Ovary (tissue), 3 donors: ENCODE data around the gene KRTAP26-1.

Experiments used
- CTCF ChIP-seq, 3 donors: fragments of 450-650 bp in 2 of 3; fragments of 200-600 bp in 1 of 3; IDR thresholded peaks; one replicate each; pipeline versions ENCODE4 v1.5.1 to v1.8.0; 2016 to 2022; ENCODE audit warnings: antibody characterized with exemption in 3 of 3, mild to moderate bottlenecking in 1 of 3
- EP300 ChIP-seq: sonication (generic); formaldehyde crosslinking; IDR thresholded peaks from one replicate; pipeline ENCODE4 v1.6.1; 2017; ENCODE audit warnings: antibody characterized with exemption
- POLR2A ChIP-seq: fragments of 450-650 bp; IDR thresholded peaks from one replicate; pipeline ENCODE4 v1.6.1; 2017; ENCODE audit warnings: antibody characterized with exemption, mild to moderate bottlenecking, moderate library complexity
- donor health status: DM: no; HTN: no; CAD: no.

DNA sequence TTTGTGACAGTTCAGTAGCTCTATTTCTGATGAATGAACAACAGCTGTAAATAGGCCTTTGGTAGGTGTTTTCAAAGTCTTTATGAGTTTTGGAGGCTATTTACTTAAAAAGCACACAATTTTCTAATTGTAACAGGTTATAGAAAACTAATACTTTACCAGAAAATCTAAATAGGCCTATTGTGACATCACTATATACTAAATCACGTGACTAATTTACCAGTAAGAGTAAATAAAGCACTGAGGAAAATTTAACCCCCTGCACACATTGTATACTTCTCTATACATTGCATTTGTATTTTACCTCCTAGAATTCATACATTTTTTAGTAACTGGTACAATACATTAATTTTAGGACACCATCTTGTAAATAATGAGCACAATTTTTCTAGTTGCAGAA is 15.0 kb downstream of the KRTAP26-1 start:
- no peak for TF ChIP-seq CTCF (IDR thresholded peaks at IDR 0.05)
- no peak for TF ChIP-seq POLR2A
- TF ChIP-seq EP300 = no peak
